Mesendoderm (in vitro differentiated cells): ENCODE measurements around the gene GDF9. TPM values are rescaled to one million over a fixed set of nuclear protein-coding genes. Genes with fewer than 3 reads are reported as not detected.

ENCODE experiments used
- small RNA-seq: library from polyadenylated mRNA; stranded (forward); fragments of <200 nt; extraction: miRNeasy Mini kit (QIAGEN cat#:217004); gene quantifications from one replicate; pipeline ENCODE3, GENCODE V24; 2013; ENCODE audit not compliant: insufficient read depth

The GDF9 gene

Small RNA genes lying within 50 kb of the gene (small RNA-seq; reads per million reads assigned to genes)
- gene RNA5SP192, result not detected
